Smooth muscle cell of the brain vasculature (primary cell): Measurements from ENCODE around the gene SLC16A7.
"Not testable (repeated sequence)": the region's sequence is repeated elsewhere in the genome, so short reads cannot be mapped to it uniquely, and the experiment has no call there.

Experiments used
- DNase-seq: peaks from one replicate; pipeline ENCODE4 v3.0.0-alpha.2; 2012; ENCODE audit warnings: low read depth, low spot score

Gene SLC16A7, protein sequence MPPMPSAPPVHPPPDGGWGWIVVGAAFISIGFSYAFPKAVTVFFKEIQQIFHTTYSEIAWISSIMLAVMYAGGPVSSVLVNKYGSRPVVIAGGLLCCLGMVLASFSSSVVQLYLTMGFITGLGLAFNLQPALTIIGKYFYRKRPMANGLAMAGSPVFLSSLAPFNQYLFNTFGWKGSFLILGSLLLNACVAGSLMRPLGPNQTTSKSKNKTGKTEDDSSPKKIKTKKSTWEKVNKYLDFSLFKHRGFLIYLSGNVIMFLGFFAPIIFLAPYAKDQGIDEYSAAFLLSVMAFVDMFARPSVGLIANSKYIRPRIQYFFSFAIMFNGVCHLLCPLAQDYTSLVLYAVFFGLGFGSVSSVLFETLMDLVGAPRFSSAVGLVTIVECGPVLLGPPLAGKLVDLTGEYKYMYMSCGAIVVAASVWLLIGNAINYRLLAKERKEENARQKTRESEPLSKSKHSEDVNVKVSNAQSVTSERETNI

DNA sequence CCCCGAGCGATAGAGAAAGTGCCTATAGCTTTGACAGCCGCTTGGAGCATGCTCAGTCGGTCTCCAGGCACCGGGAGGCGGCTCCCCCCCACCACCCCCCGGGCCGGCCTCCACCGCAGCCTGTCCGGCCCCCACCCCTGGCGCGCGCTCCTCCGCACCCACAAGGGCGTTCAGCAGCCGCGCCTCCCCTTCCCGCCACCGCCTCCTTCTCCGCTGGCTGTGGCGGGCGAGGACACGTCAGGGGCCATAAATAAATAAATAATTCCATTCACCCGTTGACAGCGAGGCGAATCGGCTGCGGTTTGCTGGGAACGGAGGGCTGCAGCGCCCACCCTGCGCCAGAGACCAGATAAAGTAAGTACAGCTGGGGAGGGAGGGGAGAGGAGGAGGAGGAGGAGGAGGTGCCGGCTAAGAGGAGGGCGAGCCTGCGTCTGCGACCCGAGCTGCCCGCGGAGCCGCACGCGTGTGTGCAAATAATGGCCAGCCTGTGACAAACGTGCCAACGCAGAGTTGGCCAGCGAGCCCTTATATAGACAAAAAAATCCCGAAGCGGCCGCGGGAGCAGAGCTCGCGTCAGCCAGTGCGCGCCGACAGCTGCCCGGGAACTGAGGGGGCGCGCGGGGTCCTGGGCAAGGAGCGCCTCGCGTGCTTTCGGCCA is at the start of gene SLC16A7:
Gene SLC16A7, plus strand, starts transcription at position 147 of the 658 bp plus-strand sequence. CDS start 108,773 bp downstream, outside the sequence.
- peak; percentile 47 for DNase-seq

DNA sequence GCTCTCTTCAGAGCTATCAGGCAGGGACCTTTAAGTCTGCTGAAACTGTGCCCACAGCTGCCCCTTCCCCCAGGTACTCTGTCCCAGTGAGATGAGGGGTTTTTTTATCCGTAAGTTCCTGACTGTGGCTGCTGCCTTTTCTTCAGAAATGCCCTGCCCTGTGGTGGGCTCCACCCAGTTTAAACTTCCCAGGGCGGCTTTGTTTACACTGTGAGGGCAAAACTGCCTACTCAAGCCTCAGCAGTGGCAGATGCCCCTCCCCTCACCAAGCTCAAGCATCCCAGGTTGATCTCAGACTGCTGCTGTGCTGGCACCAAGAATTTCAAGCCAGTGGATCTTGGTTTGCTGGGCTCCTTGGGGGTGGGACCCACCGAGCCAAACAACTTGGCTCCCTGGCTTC is 46.9 kb upstream of the SLC16A7 start:
- DNase-seq, result no peak

DNA sequence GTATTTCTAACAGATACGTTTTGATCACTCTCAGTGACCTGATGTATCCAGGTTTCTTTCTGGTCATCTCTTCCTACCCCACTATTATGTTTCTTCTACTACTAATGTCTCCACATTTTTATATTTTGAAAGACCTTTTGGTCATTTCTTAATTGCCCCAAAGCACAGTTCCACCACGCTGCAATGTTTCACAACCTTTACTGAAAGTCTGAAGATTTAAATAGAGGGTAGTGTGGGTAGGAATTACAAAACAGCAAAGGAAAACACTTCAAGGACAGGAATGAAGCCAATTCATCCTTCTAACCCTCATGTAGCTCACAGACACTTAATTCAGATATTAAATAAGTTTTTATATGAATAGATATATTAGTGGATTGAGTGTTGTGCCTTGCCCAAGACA is 36.1 kb upstream of the SLC16A7 start:
- DNase-seq, result no peak

- DNase-seq, result no peak
These were observed 25.7 kb upstream of the SLC16A7 start for GRCh38 chr12:59570145-59570544.

DNA sequence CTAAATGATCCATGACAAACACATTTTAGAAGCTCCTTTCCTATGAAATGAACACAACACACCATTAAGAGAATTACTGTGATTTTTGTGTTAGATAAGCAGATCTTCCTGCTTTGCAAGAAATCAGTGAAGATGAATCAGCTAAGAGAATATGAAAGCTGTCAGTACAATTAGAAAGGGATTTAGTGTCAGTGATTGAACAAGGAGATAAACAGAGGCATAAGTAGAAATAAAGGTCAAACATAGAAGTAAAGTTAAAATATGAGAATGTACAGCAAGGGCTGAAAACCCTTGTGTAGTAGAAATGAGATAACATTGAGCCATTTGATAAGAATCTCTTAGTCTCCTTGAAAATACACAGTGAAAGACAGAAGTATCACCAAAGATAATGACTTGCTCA is 21.4 kb upstream of the SLC16A7 start:
- DNase-seq, result no peak

GRCh38 chr12:59575826-59576225 is 20.0 kb upstream of the SLC16A7 start:
- no peak for DNase-seq

GRCh38 chr12:59578254-59578653 is 17.6 kb upstream of the SLC16A7 start:
- DNase-seq, result no peak

DNA sequence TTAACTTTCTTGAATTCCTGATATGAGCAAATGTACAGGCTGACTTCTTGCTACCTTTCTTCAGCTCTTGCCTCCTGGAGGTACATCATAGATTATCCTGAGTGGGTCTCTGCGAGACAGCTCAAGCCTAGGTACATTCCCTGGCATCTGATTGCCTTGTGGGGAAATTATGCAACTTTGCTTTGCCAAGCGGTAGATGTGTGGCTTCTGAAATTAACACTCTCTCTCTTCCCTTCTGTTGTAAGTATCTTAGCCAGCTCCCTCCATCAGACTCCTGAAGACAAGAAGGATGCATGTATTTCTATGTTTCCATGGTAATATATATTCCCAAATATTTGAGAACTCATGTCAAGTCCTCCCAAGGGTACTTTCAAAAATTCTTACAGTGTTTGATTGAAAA is 16.2 kb upstream of the SLC16A7 start:
- no peak for DNase-seq

DNA sequence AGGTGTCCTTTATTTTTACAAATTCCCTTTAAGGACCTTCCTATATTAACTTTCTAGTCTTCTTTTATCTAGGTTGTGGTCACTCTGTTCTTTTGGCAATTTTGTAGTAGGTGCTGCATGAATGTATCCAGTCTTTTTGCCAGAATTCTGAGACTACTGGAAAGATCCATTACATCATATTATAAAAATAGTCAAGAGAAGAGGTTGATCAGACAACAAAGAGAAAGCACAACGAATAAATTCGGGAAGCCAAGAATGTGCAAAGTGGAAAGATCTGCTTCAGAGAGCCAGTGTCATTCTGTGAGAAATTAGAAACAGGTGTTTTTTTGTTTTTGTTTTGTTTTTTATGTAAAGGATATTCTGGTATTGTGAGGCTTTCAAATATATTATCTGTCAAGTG is 15.8 kb upstream of the SLC16A7 start:
- no peak for DNase-seq

DNA sequence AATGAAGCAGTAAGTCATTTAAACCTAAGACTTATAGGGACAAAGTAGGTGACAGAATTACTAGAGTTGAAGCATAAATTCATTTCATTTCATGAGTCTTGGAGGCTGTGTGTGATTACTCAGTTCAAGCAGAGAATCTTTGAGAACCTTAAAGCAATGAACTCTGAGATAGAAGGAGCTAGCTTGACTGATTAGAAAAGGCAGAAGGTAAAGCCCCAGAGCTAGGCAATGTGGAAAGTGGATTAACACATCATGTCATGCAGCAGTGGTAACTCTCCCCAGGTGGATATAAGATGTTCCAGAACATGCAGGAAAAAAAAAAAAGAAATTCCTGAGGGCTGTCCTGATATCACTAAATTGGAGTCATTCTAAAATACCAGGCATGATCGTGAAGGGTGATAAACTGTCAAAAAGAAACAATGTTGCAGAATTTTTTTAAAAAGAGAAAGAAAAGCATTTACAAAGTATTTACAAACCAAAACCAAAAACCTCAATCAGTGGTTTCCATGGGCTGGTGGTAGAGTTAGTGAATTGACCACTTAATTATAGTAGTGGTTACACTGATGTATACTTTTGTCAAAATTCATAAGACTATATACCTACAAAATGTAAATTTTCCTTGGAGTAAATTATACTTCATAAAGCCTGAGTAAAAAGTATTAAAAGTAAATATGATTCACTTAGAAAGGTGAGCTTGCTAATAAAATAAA is 12.7 kb upstream of the SLC16A7 start:
- no peak for DNase-seq

DNA sequence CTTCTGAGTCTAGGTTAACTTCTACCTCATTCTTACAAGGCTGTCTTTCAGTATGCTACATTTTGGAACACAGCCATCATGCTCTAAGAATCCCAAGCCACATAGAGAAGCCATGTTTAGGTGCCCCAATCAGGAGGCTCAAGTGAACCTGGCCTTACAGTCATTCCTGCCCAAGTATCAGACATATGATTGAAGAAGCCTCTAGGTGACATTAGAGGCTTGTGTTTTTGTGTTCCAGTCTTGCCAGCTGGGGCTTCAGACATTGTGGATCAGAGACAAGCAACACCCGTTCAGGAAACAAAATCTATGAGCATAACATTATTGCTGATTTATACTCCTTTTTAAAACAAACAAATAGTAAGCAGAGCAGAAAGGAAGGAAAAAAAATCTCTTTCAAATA is 8.1 kb upstream of the SLC16A7 start:
- no peak for DNase-seq

GRCh38 chr12:59593761-59594160 is 2.1 kb upstream of the SLC16A7 start:
- no peak for DNase-seq

DNA sequence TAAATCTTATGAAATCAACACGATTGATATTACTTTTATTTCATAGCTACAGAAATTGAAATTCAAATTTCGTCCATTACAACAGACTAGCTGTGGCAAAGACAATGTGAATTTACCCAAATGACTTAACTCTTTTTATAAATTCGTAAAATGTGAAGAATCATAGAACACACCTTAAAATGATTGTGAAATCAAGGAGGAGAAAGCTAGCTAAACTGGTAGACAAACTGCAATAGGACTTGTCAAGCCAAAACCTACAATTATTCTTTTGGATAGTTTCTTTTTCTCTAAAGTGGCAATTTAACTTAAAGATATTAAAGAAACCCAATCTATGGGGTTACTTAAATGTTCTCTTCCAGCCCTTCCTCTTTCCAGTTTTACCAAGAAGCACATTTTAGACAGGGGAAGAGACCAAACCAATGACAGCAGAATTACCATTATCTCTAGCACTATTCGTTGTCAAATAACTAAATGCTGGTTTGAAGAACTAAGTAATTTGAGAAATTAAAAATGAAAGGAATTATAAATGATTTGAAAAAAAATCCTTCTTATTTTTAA is 807 bp upstream of the SLC16A7 start:
- DNase-seq, result no peak

DNA sequence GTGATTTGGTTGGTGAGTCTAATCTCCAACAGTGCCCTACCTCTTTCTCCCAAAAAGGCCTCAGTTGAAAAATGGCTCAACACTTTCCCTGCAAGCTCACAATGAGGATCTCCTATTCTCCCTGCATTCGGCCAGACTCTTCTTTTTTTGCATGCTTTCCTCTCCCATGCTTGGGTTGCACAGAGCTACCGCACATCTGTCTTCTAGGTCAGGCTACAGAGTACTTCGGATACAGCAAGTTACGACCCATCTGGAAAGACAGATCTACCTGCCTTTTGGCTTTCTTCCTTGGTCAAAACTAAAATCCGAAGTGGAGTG is 305 bp upstream of the SLC16A7 start:
- peak; percentile 31 for DNase-seq

- DNase-seq, result peak; percentile 28
These were observed 1.6 kb downstream of the SLC16A7 start for GRCh38 chr12:59597385-59597781.

DNA sequence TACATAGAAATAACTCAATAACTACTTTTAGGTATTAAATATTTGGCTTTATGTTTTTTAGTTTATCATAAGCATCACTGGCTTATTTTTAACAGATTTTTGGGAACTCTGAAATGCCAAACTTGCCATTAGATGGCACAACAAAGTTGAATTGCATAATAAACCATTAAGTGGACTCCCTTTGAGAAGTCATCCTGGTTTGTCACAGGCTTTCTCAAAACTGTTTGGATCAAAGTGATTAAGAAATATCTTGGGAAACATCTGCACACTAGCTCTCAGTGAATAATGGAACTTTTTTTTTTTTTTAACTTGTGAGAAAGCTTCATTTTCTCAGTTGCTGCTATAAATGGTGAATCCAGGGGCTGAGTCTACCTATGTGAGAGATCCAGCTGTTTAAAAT is 4.3 kb downstream of the SLC16A7 start:
- DNase-seq, result no peak

- DNase-seq, result no peak
These were observed 7.9 kb downstream of the SLC16A7 start for GRCh38 chr12:59603754-59604153.

DNA sequence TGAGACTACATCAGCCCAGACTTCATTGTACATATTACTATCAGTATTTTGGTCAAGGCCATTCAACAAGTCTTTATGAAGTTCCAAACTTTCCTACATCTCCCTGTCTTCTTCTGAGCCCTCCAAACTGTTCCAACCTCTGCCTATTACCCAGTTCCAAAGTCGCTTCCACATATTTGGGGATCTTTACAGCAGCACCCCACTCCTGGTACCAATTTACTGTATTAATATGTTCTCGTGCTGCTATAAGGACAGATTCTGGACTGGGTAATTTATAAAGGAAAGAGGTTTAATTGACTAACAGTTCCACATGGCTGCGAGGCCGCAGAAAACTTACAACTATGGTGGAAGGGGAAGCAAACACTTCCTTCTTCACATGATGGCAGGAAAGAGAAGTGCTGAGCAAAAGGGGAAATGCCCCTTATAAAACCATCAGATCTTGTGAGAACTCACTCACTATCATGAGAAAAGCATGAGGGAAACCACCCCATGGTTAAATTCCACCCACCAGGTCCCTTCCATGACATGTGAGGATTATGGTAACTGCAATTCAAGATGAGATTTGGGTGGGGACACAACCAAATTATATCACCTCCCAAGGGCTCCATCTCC is 17.1 kb downstream of the SLC16A7 start:
- not testable (repeated sequence) for DNase-seq

- no peak for DNase-seq
These were observed 19.8 kb downstream of the SLC16A7 start for GRCh38 chr12:59615392-59616165.

DNA sequence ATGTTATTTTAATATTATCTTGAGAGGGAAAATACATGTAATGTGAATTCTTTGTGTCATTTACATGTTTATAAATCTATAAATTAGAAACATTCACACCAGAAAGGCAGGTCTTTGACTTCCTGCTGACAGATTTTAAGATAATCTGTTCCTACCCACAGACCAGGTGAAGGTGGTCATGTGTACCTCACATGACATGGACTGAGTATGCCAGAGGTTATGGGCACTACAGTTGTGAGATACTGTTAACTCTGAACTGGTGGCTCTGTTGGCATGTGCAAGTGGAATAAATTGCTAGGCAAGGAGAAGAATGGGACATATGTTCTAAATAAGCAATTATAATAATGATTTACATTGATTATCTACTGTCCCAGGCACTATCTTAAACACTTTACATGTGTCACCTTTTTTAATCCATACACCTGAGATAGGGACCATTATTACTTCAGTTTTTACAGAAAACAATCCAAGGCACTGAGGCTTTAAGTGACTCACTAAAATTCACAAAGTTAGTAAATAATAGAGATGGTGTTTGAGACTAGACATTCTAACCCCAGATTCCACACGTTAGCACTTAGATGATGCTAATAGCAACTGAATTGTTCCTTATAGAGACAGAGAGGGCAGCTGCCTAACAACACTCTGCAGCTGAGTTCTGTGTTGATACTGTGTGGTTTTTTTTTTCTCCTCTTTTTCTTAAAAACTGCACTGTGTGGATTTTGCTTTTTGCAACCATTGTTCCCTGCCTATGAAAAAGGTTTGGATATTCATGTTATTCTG is 23.8 kb downstream of the SLC16A7 start:
- DNase-seq, result no peak
